Panc1 (cell line): ENCODE data around the gene ZNF414. TPM values are rescaled to one million over a fixed set of nuclear protein-coding genes. Genes with fewer than 3 reads are reported as not detected.

Experiments
- ATAC-seq: fragments of 200-7000 bp; cut with Tn5 transposase; 2 replicates; pipeline ENCODE4 v1.9.1; 2020; ENCODE audit warnings: mild to moderate bottlenecking, moderate library complexity
- BruUV-seq: library from RNA; stranded (reverse); fragments of 400-500 nt; replicated peaks from 2 replicates; lab custom pipeline; 2021; lab: Mats Ljungman, UMichigan
- CTCF ChIA-PET: fragments of 300-600 bp; sonication (Branson Sonifier 250); formaldehyde crosslinking; loops from one replicate; lab custom pipeline; 2022; ENCODE audit warnings: antibody characterized with exemption; lab: Charles Lee
- POLR2A ChIA-PET: fragments of 300-600 bp; sonication (Branson Sonifier 250); formaldehyde crosslinking; loops from one replicate; lab custom pipeline; 2022; ENCODE audit warnings: antibody characterized with exemption; lab: Charles Lee
- DNase-seq: peaks from one replicate; pipeline ENCODE4 v3.0.0-alpha.2; 2010; ENCODE audit warnings: low read depth, low spot score
- H3K27ac ChIP-seq: 2 replicates; pipeline ENCODE4 v1.5.1; 2011; ENCODE audit warnings: mild to moderate bottlenecking, low read length, inconsistent platforms
- H3K27me3 ChIP-seq: fragments of 200-500 bp; sonication (Bioruptor generic); 2 replicates; pipeline ENCODE4 v1.6.0; 2014; ENCODE audit warnings: low read length, inconsistent platforms; ENCODE audit not compliant: control insufficient read depth, insufficient read depth
- H3K36me3 ChIP-seq: fragments of 200-500 bp; sonication (Bioruptor generic); 2 replicates; pipeline ENCODE4 v1.5.1; 2014; ENCODE audit warnings: inconsistent platforms, mild to moderate bottlenecking, low read length, moderate library complexity; ENCODE audit not compliant: control insufficient read depth, insufficient read depth
- H3K4me1 ChIP-seq: 2 replicates; pipeline ENCODE4 v1.5.1; 2011; ENCODE audit warnings: inconsistent platforms, mild to moderate bottlenecking, low read length, moderate library complexity; ENCODE audit not compliant: control insufficient read depth, insufficient read depth
- H3K4me3 ChIP-seq, 2 experiments: 2 replicates each; pipeline ENCODE4 v1.5.1; 2011 to 2012; ENCODE audit warnings: low read depth in 2 of 2, low read length in 2 of 2, mild to moderate bottlenecking in 2 of 2, inconsistent platforms in 1 of 2, moderate library complexity in 1 of 2
- H3K9me3 ChIP-seq: fragments of 200-500 bp; sonication (Bioruptor generic); 2 replicates; pipeline ENCODE4 v1.5.1; 2014; ENCODE audit warnings: low read depth, mild to moderate bottlenecking, inconsistent platforms, low read length, moderate library complexity; ENCODE audit not compliant: control insufficient read depth, insufficient read depth
- CTCF ChIP-seq: fragments of 450-650 bp; IDR thresholded peaks from 2 replicates; pipeline ENCODE4 v1.5.1; 2017; ENCODE audit warnings: mild to moderate bottlenecking
- POLR2AphosphoS5 ChIP-seq: IDR thresholded peaks from 2 replicates; pipeline ENCODE4 v1.6.1; 2012; ENCODE audit warnings: mild to moderate bottlenecking, low read depth, low read length, moderate library complexity
- REST ChIP-seq, 2 experiments: IDR thresholded peaks; 2 replicates each; pipeline ENCODE4 v1.6.1; 2011 to 2012; ENCODE audit warnings: low read depth in 2 of 2, control low read depth in 1 of 2, low read length in 1 of 2, mild to moderate bottlenecking in 1 of 2, moderate library complexity in 1 of 2; ENCODE audit not compliant: insufficient read depth in 1 of 2
- SIN3A ChIP-seq: IDR thresholded peaks from 2 replicates; pipeline ENCODE4 v1.6.1; 2012; ENCODE audit warnings: low read depth, mild to moderate bottlenecking, low read length, moderate library complexity, borderline replicate concordance; ENCODE audit not compliant: insufficient read depth
- TCF7L2 ChIP-seq: IDR thresholded peaks from 2 replicates; pipeline ENCODE4 v1.6.1; 2011; ENCODE audit warnings: mild to moderate bottlenecking, low read depth, low read length, inconsistent platforms
- in situ Hi-C: cut with HindIII; loops from 2 replicates; pipeline ENCODE4 v1.10.0; 2016; ENCODE audit warnings: low sequenced_read_pairs, low pct_unique_long_range_greater_than_20kb
- intact Hi-C: fragments of 100-400 bp; cut with micrococcal nuclease; formaldehyde crosslinking; loops from one replicate; pipeline ENCODE4 v1.10.0; 2022; ENCODE audit not compliant: unreplicated experiment
- total RNA-seq: library from RNA; stranded (reverse); gene quantifications from one replicate; pipeline ENCODE4 v1.2.1, GENCODE V29; 2021; ENCODE audit not compliant: unreplicated experiment

ZNF414 gene
- total RNA-seq, 1 experiment from 2014 or later: 37.1 TPM

- H3K27ac ChIP-seq: no peak overlapping the region
- H3K36me3 ChIP-seq: no peaks in the 10 kb centered on the region
- no peaks in the 10 kb centered on the region for H3K27me3 ChIP-seq
- ATAC-seq: no peak
- intact Hi-C loops (no loop called here), in situ Hi-C loops (no loop called here)
- POLR2A ChIA-PET: no interaction called here
- no TSS peak for BruUV-seq
- no peak for DNase-seq
- no peak overlapping the region for H3K4me3 ChIP-seq
- CTCF ChIA-PET: no interaction called here
- no peaks in the 10 kb centered on the region for H3K4me1 ChIP-seq
- TF ChIP-seq POLR2AphosphoS5 (no peak), SIN3A (no peak), TCF7L2 (no peak), CTCF (no peak), REST (IDR thresholded peaks at IDR 0.05; ENCODE audit: insufficient read depth in 1 of 2, low read depth in 2 of 2, low read length in 1 of 2) (no peak)
- H3K9me3 ChIP-seq: no peaks in the 10 kb centered on the region
Measured at GRCh38 chr19:8539621-8540149, 25.7 kb upstream of the ZNF414 start.

GRCh38 chr19:8537099-8537498 is 23.1 kb upstream of the ZNF414 start:
- Histone ChIP-seq H3K27ac (no peak overlapping the region), H3K4me1 (no peaks in the 10 kb centered on the region), H3K4me3 (no peak overlapping the region), H3K36me3 (no peaks in the 10 kb centered on the region), H3K27me3 (no peaks in the 10 kb centered on the region), H3K9me3 (no peaks in the 10 kb centered on the region)
- no peak for DNase-seq
- POLR2A ChIA-PET: no interaction called here
- in situ Hi-C loops (no loop called here), intact Hi-C loops (no loop called here)
- TF ChIP-seq SIN3A (no peak), TCF7L2 (no peak), CTCF (no peak), REST (IDR thresholded peaks at IDR 0.05; ENCODE audit: insufficient read depth in 1 of 2, low read depth in 2 of 2, low read length in 1 of 2) (no peak), POLR2AphosphoS5 (no peak)
- CTCF ChIA-PET: no interaction called here
- ATAC-seq: no peak
- no TSS peak for BruUV-seq
